Urothelium cell line (cell line): ENCODE data around the gene SRPK2.
A peak's percentile ranks its signal among the peaks of the same experiment; 100 is the strongest.
"Not testable (repeated sequence)": the region's sequence is repeated elsewhere in the genome, so short reads cannot be mapped to it uniquely, and the experiment has no call there.

Source experiments
- DNase-seq: peaks from one replicate; pipeline ENCODE4 v3.0.0; 2011; ENCODE audit warnings: low spot score, mixed read lengths
- FAIRE-seq: peaks from 2 replicates; lab custom pipeline; 2011; peaks lifted over from hg19 to GRCh38; lab: Jason Lieb, UNC

SRPK2 gene

DNA sequence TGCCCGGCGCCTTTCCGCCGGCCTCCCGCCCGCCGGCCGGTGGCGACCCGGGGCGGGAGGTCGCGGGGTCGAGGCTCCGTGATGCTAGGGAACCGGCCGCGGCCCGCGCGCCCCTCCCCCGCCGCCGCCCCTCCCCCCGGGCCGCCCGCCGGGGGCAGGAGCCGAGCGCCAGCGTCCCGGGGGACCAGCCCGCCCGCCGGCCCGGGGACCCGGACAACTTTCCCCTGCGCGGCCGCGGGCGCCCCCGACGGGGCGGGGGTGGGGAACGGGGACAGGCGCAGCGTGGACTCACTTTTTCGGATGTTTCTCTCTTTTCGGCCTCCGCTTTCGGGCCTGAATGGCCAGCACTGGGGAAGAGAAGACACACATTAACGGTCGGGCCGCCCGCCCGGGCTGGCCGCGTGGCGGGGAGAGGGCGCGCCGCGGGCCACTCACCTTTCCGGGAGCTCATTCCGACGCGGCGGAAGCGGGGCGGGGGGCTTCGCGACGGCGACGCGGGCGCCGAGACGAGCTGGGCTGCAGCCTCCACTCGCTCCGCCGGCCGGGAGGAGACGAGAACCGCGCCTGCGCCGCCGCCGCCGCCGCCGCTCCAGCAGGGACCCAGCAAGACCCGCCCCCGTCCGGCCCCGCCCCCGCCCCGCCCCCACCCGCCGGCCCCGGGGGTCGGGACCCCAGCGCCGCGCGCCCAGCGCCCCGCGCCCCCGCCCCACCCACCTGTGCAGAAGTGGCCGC is at the start of gene SRPK2:
SRPK2 (minus strand) TSS at position 566 of the 732 bp plus-strand sequence.
- no peak for FAIRE-seq
- peak; percentile 97 for DNase-seq

GRCh38 chr7:105438254-105438653 is 49.5 kb upstream of the SRPK2 start:
- FAIRE-seq (no peak), DNase-seq (no peak)

DNA sequence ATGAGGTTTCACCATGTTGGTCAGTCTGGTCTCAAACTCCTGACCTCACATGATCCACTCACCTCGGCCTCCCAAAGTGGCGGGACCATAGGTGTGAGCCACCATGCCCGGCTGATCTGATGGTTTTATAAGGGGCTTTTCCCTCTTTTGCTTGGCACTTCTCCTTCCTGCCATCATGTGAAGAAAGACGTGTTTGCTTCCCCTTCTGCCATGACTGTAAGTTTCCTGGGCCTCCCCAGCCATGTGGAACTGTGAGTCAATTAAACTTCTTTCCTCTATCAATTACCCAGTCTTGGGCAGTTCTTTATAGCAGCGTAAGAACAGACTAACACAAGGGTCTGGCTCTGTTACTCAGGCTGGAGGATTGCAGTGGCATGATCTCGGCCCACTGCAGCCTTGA is 48.6 kb upstream of the SRPK2 start:
- not testable (repeated sequence) for DNase-seq, FAIRE-seq

DNA sequence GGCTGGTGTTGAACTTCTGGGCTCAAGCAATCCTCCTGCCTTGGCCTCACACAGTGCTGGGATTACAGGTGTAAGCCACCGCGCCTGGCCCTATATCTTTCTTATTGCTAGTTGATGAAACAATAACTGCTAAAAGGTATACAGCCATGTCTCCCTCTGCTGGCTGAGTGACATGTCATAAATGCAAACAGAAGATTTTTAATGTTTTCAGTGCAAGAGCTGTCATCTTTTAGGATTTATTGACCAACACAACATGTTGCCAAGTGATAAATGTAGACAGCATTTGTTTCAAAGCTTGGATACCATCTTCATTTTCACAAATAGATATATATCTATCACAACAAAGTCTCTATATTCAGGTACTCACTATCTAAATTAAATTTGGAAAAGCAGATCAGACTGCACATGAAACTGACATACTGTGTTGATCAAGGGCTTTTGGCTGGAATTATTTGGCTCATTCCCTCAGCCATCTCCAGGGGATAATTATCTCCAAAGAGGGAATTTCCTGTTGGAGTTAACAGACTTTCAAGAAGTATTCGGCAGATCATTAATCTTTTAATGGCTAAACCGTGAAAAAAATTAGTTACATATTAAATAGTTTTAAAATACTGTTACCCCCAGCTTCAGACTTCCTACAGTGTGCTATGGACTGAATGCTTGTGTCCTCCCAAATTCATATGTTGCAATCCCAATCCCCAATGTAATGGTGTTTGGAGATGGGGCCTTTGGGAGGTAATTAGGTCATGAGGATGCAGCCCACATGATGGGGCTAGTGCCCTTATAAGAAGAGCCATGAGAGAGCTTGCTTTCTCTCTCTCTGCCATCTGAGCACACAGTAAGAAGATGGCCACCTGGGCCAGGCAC is 41.3 kb upstream of the SRPK2 start:
- peak; percentile 54 for DNase-seq
- peak; percentile 89 for FAIRE-seq

GRCh38 chr7:105426606-105427146 is 38.0 kb upstream of the SRPK2 start:
- DNase-seq (no peak), FAIRE-seq (no peak)

DNA sequence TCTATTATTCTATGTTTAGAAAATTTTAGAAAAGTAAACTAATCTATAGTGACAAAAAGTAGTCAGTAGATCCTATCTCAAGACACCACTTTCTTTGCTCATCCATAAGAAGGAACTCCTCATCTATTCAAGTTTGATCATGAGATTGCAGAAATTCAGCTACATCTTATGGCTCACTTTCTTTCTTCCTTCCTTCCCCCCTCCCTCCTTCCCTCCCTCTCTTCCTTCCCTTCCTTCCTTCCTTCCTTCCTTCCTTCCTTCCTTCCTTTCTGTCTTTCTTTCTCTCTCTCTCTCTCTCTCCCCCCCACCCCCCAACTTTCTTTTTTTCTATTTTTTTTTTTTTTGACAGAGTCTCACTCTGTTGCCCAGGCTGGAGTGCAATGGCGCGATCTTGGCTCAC is 35.3 kb upstream of the SRPK2 start:
- FAIRE-seq = no peak

DNA sequence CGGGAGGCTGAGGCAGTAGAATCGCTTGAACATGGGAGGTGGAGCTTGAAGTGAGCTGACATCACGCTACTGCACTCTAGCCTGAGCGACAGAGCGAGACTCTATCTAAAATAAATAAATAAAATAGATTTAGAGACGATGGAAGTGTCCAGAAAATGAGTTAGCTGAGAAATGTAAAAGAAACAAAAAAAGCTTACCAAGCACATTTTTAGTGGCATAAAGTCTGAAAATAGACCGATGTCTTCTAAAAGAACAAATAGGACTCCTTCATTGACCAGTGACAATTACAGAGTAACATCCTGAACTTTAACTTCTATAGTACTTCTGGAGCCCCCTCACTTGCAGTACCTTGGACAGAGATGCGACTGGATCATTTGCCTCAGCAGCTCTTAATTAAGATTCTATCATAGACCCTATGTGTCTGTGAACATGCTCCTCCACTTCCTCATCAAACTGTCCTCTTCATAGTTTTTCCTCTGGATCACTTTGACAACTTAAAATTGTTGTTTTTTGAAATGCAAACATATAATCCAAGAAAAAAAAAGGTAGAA is 25.2 kb upstream of the SRPK2 start:
- FAIRE-seq = no peak

More for the DNA sequence above, 35.3 kb upstream of the SRPK2 start:
- DNase-seq = no peak

DNA sequence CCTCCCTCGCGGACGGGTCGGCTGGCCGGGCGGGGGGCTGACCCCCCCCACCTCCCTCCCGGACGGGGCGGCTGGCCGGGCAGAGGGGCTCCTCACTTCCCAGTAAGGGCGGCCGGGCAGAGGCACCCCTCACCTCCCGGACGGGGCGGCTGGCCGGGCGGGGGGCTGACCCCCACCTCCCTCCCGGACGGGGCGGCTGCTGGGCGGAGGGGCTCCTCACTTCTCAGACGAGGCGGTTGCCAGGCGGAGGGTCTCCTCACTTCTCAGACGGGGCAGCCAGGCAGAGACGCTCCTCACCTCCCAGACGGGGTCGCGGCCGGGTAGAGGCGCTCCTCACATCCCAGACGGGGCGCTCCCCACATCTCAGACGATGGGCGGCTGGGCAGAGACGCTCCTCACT is 22.1 kb upstream of the SRPK2 start:
- not testable (repeated sequence) for FAIRE-seq, DNase-seq

More for the DNA sequence above, 25.2 kb upstream of the SRPK2 start:
- DNase-seq = no peak

DNA sequence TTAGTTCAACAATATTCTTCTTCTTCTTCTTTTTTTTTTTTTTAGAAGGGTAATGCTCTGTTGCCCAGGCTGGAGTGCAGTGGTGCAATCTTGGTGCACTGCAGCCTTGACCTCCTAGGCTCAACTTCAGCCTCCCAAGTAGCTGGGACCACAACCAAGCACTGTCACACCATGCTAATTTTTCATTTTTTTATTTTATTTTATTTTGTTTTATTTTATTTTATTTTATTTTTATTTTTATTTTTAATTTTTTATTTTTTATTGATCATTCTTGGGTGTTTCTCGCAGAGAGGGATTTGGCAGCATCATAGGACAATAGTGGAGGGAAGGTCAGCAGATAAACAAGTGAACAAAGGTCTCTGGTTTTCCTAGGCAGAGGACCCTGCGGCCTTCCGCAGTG is 21.1 kb upstream of the SRPK2 start:
- not testable (repeated sequence) for DNase-seq, FAIRE-seq

DNA sequence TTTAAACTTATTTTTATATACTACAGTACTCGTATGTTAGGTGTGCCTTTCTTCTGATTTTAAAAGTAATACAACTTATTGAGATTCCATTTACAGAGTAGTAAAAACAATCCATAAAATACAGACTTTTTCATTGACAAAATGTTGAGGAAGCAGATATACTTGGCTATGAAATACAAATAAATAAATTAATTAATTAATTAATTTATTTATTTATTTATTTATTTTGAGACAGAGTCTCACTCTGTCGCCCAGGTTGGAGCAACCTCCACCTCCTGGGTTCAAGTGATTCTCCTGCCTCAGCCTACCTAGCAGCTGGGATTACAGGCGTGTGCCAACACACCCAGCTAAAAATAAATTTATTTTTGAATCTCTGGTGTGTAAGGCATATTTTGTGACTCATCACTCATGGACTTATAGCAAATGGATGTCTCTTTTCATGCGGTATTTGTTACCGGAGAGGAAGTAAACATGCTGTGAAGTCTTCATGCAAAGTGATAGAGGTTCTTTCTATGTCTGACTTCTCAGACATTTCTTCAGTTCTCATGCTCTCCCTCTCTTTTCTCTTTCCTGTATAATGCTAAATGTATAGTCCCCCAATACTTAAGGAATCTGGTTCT is 20.2 kb upstream of the SRPK2 start:
- FAIRE-seq = no peak
- no peak for DNase-seq

- DNase-seq (no peak), FAIRE-seq (no peak)
Measured at GRCh38 chr7:105403128-105403527, 14.4 kb upstream of the SRPK2 start.

GRCh38 chr7:105402221-105403095 is 13.7 kb upstream of the SRPK2 start:
- DNase-seq = no peak
- FAIRE-seq = no peak

DNA sequence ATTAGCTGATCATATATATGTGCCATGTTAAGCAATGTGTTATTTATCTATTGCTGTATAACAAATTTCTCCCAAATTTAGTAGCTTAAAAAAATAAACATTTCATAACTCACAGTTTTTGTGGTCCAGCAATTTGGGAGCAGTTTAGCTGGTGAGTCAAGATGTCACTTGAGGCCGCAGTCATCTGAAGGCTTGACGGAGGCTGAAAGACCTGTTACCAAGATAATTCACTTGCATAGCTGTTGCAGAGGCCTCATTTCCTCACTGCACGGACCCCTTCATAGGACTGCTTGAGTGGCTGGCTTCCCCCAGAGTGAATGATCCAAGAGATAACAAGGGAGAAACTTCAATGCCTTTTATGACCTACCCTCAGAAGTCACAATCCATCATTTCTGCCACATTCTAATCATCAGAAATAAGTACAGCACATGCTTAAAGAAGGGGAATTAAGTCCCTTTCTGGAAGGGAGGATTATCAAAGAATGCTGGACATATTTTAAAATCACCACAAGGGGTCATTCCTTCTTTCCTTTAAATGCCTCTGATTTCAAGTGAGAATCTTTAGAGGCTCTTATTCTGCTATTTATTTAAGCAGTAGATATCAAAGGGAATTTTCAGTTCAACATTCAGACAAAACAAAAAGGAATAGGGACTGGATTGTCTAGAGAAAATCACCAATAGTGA is 10.5 kb upstream of the SRPK2 start:
- DNase-seq = peak; percentile 25
- no peak for FAIRE-seq

- FAIRE-seq (no peak), DNase-seq (no peak)
Measured at GRCh38 chr7:105396566-105396965, 7.8 kb upstream of the SRPK2 start.

- no peak for DNase-seq
- FAIRE-seq = no peak
Measured at GRCh38 chr7:105391429-105391828, 2.7 kb upstream of the SRPK2 start.

DNA sequence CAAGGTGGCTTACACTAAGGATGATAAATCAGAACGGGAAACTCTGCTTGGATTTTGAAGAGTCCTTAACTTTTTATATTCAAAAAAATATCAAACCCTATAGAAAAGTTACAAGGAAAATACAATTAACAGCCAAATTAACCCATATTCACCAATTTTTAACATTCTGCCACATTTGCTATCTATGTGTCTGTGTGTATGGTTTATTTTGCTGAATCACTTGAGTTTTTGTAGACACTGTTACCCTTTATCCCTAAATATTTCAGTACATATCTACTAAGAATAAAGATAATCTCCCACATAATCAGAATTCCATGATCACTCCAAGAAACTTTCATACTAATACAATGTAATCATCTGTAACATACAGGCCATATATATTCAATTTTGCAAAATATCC is 1.2 kb upstream of the SRPK2 start:
- no peak for FAIRE-seq
- DNase-seq = no peak

DNA sequence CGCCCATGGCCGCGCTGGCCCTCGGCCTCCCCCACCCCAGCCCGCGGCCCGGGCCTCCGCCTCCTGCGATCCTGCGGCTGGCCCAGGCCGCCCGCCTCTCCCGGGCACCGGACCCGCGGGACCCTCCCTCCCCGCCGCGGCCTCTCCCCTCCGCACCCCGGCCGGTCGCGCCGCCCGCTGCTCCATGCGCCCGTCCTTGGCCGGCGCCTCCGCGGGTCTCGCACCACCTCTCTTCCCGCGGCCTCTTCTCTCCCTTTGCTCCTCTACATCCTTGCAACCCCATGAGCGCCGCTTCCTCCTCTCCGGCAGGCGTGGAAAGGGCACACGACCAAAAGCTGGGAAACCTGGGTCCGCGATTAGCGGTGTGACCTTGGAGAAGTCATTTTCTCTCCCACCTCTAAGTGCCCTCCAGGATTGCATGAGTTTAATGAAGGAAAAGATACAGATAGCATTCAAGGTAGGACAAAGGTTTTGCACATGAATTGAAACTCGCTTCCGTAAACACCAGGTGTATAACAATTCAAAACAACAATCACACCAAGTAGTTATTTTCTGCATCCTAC is 448 bp upstream of the SRPK2 start:
- FAIRE-seq (no peak), DNase-seq (peak; percentile 86)

DNA sequence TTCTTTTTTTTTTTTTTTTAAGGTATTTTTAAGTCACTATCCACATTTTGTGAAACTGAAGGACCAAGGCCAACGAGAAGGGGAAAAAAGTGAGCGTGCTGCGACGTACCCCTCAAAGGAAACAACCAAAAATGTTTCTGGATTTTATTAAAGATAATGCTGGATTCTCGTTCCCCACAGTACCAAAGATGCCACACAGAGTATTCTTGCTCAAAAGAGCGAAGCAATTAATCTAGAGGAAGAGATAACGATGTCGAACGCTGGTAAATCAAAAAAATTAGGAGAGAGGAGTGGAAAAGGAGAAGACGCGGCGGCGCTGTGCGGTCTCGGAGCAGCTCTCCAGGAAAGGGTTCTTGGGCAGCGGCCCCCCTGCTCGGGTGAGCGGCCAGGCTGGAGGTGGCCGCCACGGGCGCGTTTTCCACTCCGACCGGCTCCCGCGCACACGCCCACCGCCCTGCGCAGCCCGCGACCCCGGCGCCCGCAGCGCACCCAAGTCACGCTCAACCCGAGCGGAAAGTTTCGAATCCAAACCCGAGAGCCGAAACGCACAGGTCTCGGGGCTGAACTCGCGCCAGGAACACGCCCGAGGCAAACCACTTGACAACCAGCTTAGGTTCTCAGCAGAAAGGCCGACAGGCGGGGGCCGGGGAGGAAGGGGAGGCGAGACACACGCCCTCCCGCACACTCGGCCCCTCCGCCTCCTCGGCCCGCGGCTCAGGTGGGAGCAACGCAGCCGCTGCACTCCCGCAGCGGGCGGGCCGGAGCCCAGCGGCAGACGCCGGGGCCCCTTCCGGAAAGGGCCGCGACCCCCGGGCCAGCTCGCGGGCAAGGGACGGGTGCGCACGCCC is 989 bp downstream of the SRPK2 start:
- FAIRE-seq (no peak), DNase-seq (peak; percentile 82)
